K562 (cell line): ENCODE data around the gene SPRY4. TPM values are rescaled to one million over a fixed set of nuclear protein-coding genes. Genes with fewer than 3 reads are reported as not detected.

Experiments used
- AFF4 ChIP-seq: sonication (generic); formaldehyde crosslinking; IDR thresholded peaks from 2 replicates; pipeline ENCODE4 v1.8.0; 2023; ENCODE audit warnings: mild to moderate bottlenecking, missing genetic modification reagents
- CCAR2 ChIP-seq: fragments of 200-400 bp; formaldehyde crosslinking; IDR thresholded peaks from 2 replicates; pipeline ENCODE4 v1.6.1; 2017; ENCODE audit warnings: mild to moderate bottlenecking, low read depth, low read length
- CTBP1 ChIP-seq: fragments of 450-650 bp; IDR thresholded peaks from 2 replicates; pipeline ENCODE4 v1.6.1; 2016; ENCODE audit warnings: borderline replicate concordance
- FOSL1 ChIP-seq: fragments of 200-800 bp; sonication (Bioruptor generic); conservative IDR thresholded peaks from 2 replicates; pipeline ENCODE4 v1.6.1; 2016; ENCODE audit warnings: missing genetic modification characterization, missing compliant biosample characterization
- GTF2E2 ChIP-seq: fragments of 200-800 bp; sonication (Bioruptor generic); IDR thresholded peaks from 2 replicates; pipeline ENCODE4 v1.6.1; 2016; ENCODE audit warnings: missing genetic modification characterization, missing compliant biosample characterization
- HMG20B ChIP-seq: fragments of 250-450 bp; sonication (Bioruptor Pico); IDR thresholded peaks from 2 replicates; pipeline ENCODE4 v1.5.0; 2021; ENCODE audit warnings: mild to moderate bottlenecking
- JUNB ChIP-seq: fragments of 450-650 bp; formaldehyde crosslinking; conservative IDR thresholded peaks from 2 replicates; pipeline ENCODE4 v1.4.0; 2020; ENCODE audit warnings: mild to moderate bottlenecking
- KDM5B ChIP-seq: fragments of 200-600 bp; sonication (generic); IDR thresholded peaks from 2 replicates; pipeline ENCODE4 v1.6.1; 2012; ENCODE audit warnings: low read depth, mild to moderate bottlenecking, moderate library complexity, low read length, control low read depth, inconsistent platforms; ENCODE audit not compliant: insufficient replicate concordance
- MXI1 ChIP-seq: IDR thresholded peaks from 2 replicates; pipeline ENCODE4 v1.6.1; 2011; ENCODE audit warnings: low read depth, mild to moderate bottlenecking, improper control_type of control experiment, low read length
- NR0B1 ChIP-seq: fragments of 450-650 bp; IDR thresholded peaks from one replicate; pipeline ENCODE4 v1.6.1; 2018; ENCODE audit warnings: mild to moderate bottlenecking, moderate library complexity; ENCODE audit not compliant: partially characterized antibody
- NRF1 ChIP-seq, 2 experiments: fragments of 450-650 bp; IDR thresholded peaks in 1 of 2; conservative IDR thresholded peaks in 1 of 2; 2 replicates each; pipeline ENCODE4 v1.6.1; 2014; ENCODE audit warnings: mild to moderate bottlenecking in 2 of 2
- PHTF2 ChIP-seq: fragments of 250-450 bp; sonication (Bioruptor Pico); IDR thresholded peaks from 2 replicates; pipeline ENCODE4 v1.5.0; 2021; ENCODE audit warnings: mild to moderate bottlenecking
- PKNOX1 ChIP-seq: fragments of 450-650 bp; IDR thresholded peaks from 2 replicates; pipeline ENCODE4 v1.6.1; 2016
- SIRT6 ChIP-seq: IDR thresholded peaks from one replicate; pipeline ENCODE4 v1.6.1; 2012; ENCODE audit warnings: low read depth, mild to moderate bottlenecking, control low read depth, inconsistent platforms, low read length, moderate library complexity
- STAT5B ChIP-seq: fragments of 250-450 bp; sonication (Bioruptor Pico); IDR thresholded peaks from 2 replicates; pipeline ENCODE4 v1.8.0; 2021; ENCODE audit warnings: mild to moderate bottlenecking, inconsistent platforms
- TBL1XR1 ChIP-seq, 2 experiments: IDR thresholded peaks; 2 replicates each; pipeline ENCODE4 v1.6.1; 2012; ENCODE audit warnings: improper control_type of control experiment in 2 of 2, low read length in 2 of 2, mild to moderate bottlenecking in 1 of 2
- TCF15 ChIP-seq: fragments of 250-450 bp; sonication (Bioruptor Pico); IDR thresholded peaks from 2 replicates; pipeline ENCODE4 v1.8.0; 2022; ENCODE audit warnings: moderate library complexity, mild to moderate bottlenecking, inconsistent platforms
- TFAP4 ChIP-seq: sonication (generic); formaldehyde crosslinking; IDR thresholded peaks from 2 replicates; pipeline ENCODE4 v1.8.0; 2022; ENCODE audit warnings: missing genetic modification reagents, mild to moderate bottlenecking, moderate library complexity, borderline replicate concordance
- ZNF24 ChIP-seq: fragments of 450-650 bp; IDR thresholded peaks from 2 replicates; pipeline ENCODE4 v1.6.1; 2016
- ZNF316 ChIP-seq: fragments of 450-650 bp; IDR thresholded peaks from 2 replicates; pipeline ENCODE4 v1.6.1; 2016
- ZNF41 ChIP-seq: fragments of 250-450 bp; sonication (Bioruptor Pico); conservative IDR thresholded peaks from 2 replicates; pipeline ENCODE4 v1.4.0; 2020; ENCODE audit warnings: mild to moderate bottlenecking
- ZNF589 ChIP-seq: fragments of 200-800 bp; sonication (Bioruptor generic); IDR thresholded peaks from 2 replicates; pipeline ENCODE4 v1.6.1; 2016; ENCODE audit warnings: low read depth, missing genetic modification characterization, missing compliant biosample characterization
- polyA plus RNA-seq, 8 experiments: library from polyadenylated mRNA; depleted of rRNA in 4 of 8; stranded (reverse) in 5 of 8; unstranded in 3 of 8; fragments of >200 nt; fragmentation: Nextera tagmentation in 2 of 8; fragmentation: Illumina TruSeq in 1 of 8; extraction: Ambion mirVana in 2 of 8; extraction: Trizol in 1 of 8; gene quantifications; 2 replicates each; pipeline versions ENCODE4 v1.2.1 to v1.2.3, GENCODE V29; 2011 to 2014; ENCODE audit warnings: inconsistent platforms in 1 of 8, missing spikeins in 1 of 8
- total RNA-seq, 7 experiments: library from RNA; depleted of rRNA in 6 of 7; stranded (reverse); fragments of >200 nt in 6 of 7; fragmentation: Illumina TruSeq in 2 of 7; extraction: Trizol in 2 of 7; gene quantifications; 2 replicates each; pipeline versions ENCODE4 v1.2.1 to v1.2.3, GENCODE V29; 2011 to 2021; ENCODE audit warnings: low replicate concordance in 1 of 7

The SPRY4 gene
- total and polyA plus RNA-seq, 9 of the 15 experiments (the other 6 are each of a cell fraction or from before 2014, with no cell fraction given): 2.6 to 24.2 (median 9.5) TPM

- TF ChIP-seq FOSL1: peak; percentile 95
- peak; percentile 8 for TF ChIP-seq GTF2E2 (tag)
- no peak for TF ChIP-seq STAT5B
- peak; percentile 77 for TF ChIP-seq CTBP1
- TF ChIP-seq ZNF24: no peak
- no peak; the same call in 1 of the 2 replicates for TF ChIP-seq ZNF589
- no peak for TF ChIP-seq JUNB (CRISPR knock-in tag)
- no peak for TF ChIP-seq HMG20B (CRISPR knock-in tag)
- TF ChIP-seq NR0B1: no peak
- peak in 1 of 2 experiments; percentile 51; a peak in 1 of 4 replicates for TF ChIP-seq TBL1XR1 (IDR thresholded peaks at IDR 0.05; ENCODE audit: low read length in 2 of 2)
- peak; percentile 50; the same call in 1 of the 2 replicates for TF ChIP-seq TFAP4 (CRISPR knock-in tag)
- peak; percentile 45 to 50; a peak in 3 of 4 replicates for TF ChIP-seq NRF1 (conservative IDR thresholded peaks at IDR 0.05 in 1 of 2, IDR thresholded peaks at IDR 0.05 in 1 of 2)
- TF ChIP-seq PHTF2 (CRISPR knock-in tag): no peak
- TF ChIP-seq KDM5B: peak; percentile 73
- no peak for TF ChIP-seq MXI1
- no peak for TF ChIP-seq ZNF316
- peak; percentile 63; the same call in 1 of the 2 replicates for TF ChIP-seq AFF4 (CRISPR knock-in tag)
- no peak for TF ChIP-seq ZNF41
- TF ChIP-seq TCF15 (CRISPR knock-in tag): no peak
- no peak for TF ChIP-seq CCAR2
- TF ChIP-seq PKNOX1: no peak
- no peak for TF ChIP-seq SIRT6
These were observed 32.1 kb upstream of the SPRY4 start (continued) for GRCh38 chr5:142356716-142357468.
